Lung (tissue), 12 donors: ENCODE data around the gene PCDHA4. TPM values are rescaled to one million over a fixed set of nuclear protein-coding genes. Genes with fewer than 3 reads are reported as not detected.

Source experiments
- ATAC-seq: fragments of 200-7000 bp; cut with Tn5 transposase; one replicate; pipeline ENCODE4 v1.9.1; 2020; ENCODE audit warnings: moderate number of reproducible peaks; ENCODE audit not compliant: insufficient read depth, low FRiP score
- DNase-seq, 3 donors: peaks; one replicate each; pipeline ENCODE4 v3.0.0-alpha.2; 2013 to 2017
- H3K27ac ChIP-seq, 2 donors: one replicate each; pipeline ENCODE4 v1.5.1; 2013; ENCODE audit warnings: mild to moderate bottlenecking in 2 of 2, moderate library complexity in 2 of 2, control low read depth in 1 of 2, inconsistent platforms in 1 of 2, low read depth in 1 of 2, low read length in 1 of 2
- H3K27me3 ChIP-seq, 3 donors: one replicate each; pipeline ENCODE4 v1.5.1; 2013; ENCODE audit warnings: low read length in 2 of 3; ENCODE audit not compliant: control insufficient read depth in 3 of 3, insufficient read depth in 3 of 3
- H3K36me3 ChIP-seq, 4 donors: one replicate each; pipeline ENCODE4 v1.5.1; 2013; ENCODE audit warnings: low read length in 4 of 4, mild to moderate bottlenecking in 1 of 4, moderate library complexity in 1 of 4; ENCODE audit not compliant: control insufficient read depth in 4 of 4, insufficient read depth in 4 of 4
- H3K4me1 ChIP-seq, 5 donors: one replicate each; pipeline ENCODE4 v1.5.1; 2013; ENCODE audit warnings: low read length in 5 of 5, mild to moderate bottlenecking in 2 of 5, moderate library complexity in 1 of 5; ENCODE audit not compliant: control insufficient read depth in 5 of 5, insufficient read depth in 5 of 5
- H3K4me3 ChIP-seq: one replicate; pipeline ENCODE4 v1.5.1; 2013; ENCODE audit warnings: mild to moderate bottlenecking, control low read depth, moderate library complexity
- H3K9ac ChIP-seq, 2 donors: one replicate each; pipeline ENCODE4 v1.5.1; 2013; ENCODE audit warnings: low read length in 2 of 2, control low read depth in 1 of 2; ENCODE audit not compliant: insufficient read depth in 1 of 2
- H3K9me3 ChIP-seq, 4 donors: one replicate each; pipeline ENCODE4 v1.5.1; 2013; ENCODE audit warnings: low read length in 3 of 4, mild to moderate bottlenecking in 1 of 4, moderate library complexity in 1 of 4; ENCODE audit not compliant: control insufficient read depth in 4 of 4, insufficient read depth in 3 of 4
- WGBS, 2 donors: extraction: QIAGEN DNeasy Blood & Tissue Kit; methylation state at CpG; one replicate each; pipeline ENCODE4 v1.1.7; 2013; 5-methylcytosine and 5-hydroxymethylcytosine counted together
- polyA plus RNA-seq, 2 donors: library from polyadenylated mRNA; stranded (reverse); fragments of 200-250 nt; gene quantifications; one replicate each; pipeline ENCODE4 v1.2.1, GENCODE V29; 2013
- total RNA-seq, 2 donors: library from RNA; depleted of rRNA in 1 of 2; stranded (reverse); fragments of >200 nt in 1 of 2; gene quantifications; one replicate each; pipeline ENCODE4 v1.2.1, GENCODE V29; 2014 to 2021
- TF ChIP-seq, protein P1 (sequence below): IDR thresholded peaks from 2 replicates; pipeline ENCODE4 v1.5.1; 2012; ENCODE audit warnings: mild to moderate bottlenecking; ENCODE audit errors: control extremely low read depth, extremely low read depth
- donor health status: control.
- donor health status: control.
- donor health status: Bipolar disorder and iron deficiency.
- donor health status: healthy.
- donor health status: DM: yes; HTN: yes; CAD: no.

The PCDHA4 gene
- total and polyA plus RNA-seq, 4 donors = 0.26 to 2.9 (median 1.0) TPM

DNA sequence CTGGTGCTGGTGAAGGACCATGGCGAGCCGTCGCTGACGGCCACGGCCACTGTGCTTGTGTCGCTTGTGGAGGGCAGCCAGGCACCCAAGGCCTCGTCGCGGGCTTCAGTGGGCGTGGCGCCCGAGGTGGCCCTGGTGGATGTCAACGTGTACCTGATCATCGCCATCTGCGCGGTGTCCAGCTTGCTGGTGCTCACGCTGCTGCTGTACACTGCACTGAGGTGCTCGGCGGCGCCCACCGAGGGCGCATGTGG lies 51.0 kb downstream of the PCDHA4 start:
- H3K27me3 ChIP-seq = peaks cover 0 to under 1% (median 0%) of the 10 kb centered on the region in 3 donors
- no peak for ATAC-seq
- no peak overlapping the region for H3K4me3 ChIP-seq
- WGBS, 2 donors = 55% methylated on average over 21 of the region's 22 CpGs; no CpG with 5 or more reads in 1 of the 2 donors
- TF ChIP-seq, protein P1, sequence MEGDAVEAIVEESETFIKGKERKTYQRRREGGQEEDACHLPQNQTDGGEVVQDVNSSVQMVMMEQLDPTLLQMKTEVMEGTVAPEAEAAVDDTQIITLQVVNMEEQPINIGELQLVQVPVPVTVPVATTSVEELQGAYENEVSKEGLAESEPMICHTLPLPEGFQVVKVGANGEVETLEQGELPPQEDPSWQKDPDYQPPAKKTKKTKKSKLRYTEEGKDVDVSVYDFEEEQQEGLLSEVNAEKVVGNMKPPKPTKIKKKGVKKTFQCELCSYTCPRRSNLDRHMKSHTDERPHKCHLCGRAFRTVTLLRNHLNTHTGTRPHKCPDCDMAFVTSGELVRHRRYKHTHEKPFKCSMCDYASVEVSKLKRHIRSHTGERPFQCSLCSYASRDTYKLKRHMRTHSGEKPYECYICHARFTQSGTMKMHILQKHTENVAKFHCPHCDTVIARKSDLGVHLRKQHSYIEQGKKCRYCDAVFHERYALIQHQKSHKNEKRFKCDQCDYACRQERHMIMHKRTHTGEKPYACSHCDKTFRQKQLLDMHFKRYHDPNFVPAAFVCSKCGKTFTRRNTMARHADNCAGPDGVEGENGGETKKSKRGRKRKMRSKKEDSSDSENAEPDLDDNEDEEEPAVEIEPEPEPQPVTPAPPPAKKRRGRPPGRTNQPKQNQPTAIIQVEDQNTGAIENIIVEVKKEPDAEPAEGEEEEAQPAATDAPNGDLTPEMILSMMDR = no peak
- no peak overlapping the region for H3K9ac ChIP-seq
- H3K27ac ChIP-seq = no peak overlapping the region
- H3K36me3 ChIP-seq = no peaks in the 10 kb centered on the region
- DNase-seq = no peak
- no peaks in the 10 kb centered on the region for H3K4me1 ChIP-seq
- H3K9me3 ChIP-seq = peaks cover 0 to 14% (median 4%) of the 10 kb centered on the region in 4 donors

DNA sequence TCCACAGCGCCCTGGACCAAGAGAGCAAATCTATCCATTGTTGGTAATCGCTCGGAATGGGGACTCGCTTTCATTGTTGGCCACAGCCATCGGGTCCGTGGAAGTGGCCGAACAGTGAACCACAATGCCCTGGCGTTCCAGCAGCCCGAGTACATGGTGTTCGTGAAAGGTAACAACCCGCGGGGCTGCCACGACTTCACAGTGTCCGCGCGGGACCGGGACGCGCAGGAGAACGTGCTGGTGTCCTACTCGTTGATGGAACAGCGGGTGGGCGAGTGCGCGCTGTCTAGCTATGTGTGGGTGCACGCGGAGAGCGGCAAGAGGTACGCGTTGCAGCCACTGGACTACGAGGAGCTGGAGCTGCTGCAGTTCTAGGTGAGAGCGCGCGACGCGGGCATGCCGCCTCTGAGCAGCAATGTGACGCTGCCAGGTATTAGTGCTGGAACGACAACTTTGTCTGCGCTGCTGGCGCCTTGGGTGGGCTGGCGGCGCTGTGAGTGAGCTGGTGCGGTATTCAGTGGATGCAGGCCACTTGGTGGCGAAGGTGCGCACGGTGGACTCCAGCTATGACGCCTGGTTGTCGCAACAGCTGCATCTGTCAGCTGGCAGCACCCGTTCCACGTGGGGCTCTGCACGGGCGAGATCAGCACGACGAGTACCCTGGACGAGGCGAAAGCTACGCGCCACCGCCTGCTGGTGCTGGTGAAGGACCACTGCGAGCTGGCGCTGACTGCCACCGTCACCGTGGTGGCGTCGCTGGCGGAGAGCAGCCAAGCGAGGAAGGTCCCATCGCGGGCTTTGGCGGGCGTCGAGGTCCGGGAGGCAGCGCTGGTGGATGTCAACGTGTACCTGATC lies 55.8 kb downstream of the PCDHA4 start:
- no peak overlapping the region for H3K27ac ChIP-seq

More for the DNA sequence above, 55.8 kb downstream of the PCDHA4 start:
- DNase-seq (no peak), ATAC-seq (no peak)
- H3K4me3 ChIP-seq = no peak overlapping the region
- H3K9me3 ChIP-seq = peaks cover 0 to 18% (median 2%) of the 10 kb centered on the region in 4 donors
- TF ChIP-seq, protein P1 = no peak
- WGBS, 2 donors = 43 to 49% methylated on average over 76 of the region's 76 CpGs
- H3K4me1 ChIP-seq = no peaks in the 10 kb centered on the region
- no peaks in the 10 kb centered on the region for H3K36me3 ChIP-seq
- peaks cover 0 to 3% (median 0%) of the 10 kb centered on the region in 3 donors for H3K27me3 ChIP-seq
- H3K9ac ChIP-seq = no peak overlapping the region

Other genes with a start within 250 kb of the PCDHA4 start
- gene SRA1, start 249.6 kb upstream of the PCDHA4 start, total RNA-seq = 10 to 100 TPM; 14.0 to 36.0 TPM
- gene SRA1, start 249.6 kb upstream of the PCDHA4 start, polyA plus RNA-seq = 10 to 100 TPM; 37.7 to 45.5 TPM
- gene APBB3, start 242.5 kb upstream of the PCDHA4 start, total RNA-seq = 10 to 100 TPM; 31.6 to 36.1 TPM
- 10 to 100 TPM; 24.7 to 25.5 TPM for gene APBB3, start 242.5 kb upstream of the PCDHA4 start, polyA plus RNA-seq
- 10 to 100 TPM; 10.7 to 94.4 TPM for gene SLC35A4, start 242.2 kb upstream of the PCDHA4 start, total RNA-seq
- 10 to 100 TPM; 41.0 to 91.5 TPM for gene SLC35A4, start 242.2 kb upstream of the PCDHA4 start, polyA plus RNA-seq
- 10 to 100 TPM; 57.9 to 86.0 TPM for gene CD14, start 173.9 kb upstream of the PCDHA4 start, total RNA-seq
- gene CD14, start 173.9 kb upstream of the PCDHA4 start, polyA plus RNA-seq = 100 to 1,000 TPM in 1 of 2 donors, 10 to 100 TPM in 1; 74.5 to 357 TPM
- gene TMCO6, start 167.6 kb upstream of the PCDHA4 start, total RNA-seq = 10 to 100 TPM in 1 of 2 donors, 1 to 10 TPM in 1; 9.0 to 14.9 TPM
- gene TMCO6, start 167.6 kb upstream of the PCDHA4 start, polyA plus RNA-seq = 10 to 100 TPM; 13.2 to 25.8 TPM
- 10 to 100 TPM; 35.4 to 57.9 TPM for gene NDUFA2, start 159.4 kb upstream of the PCDHA4 start, total RNA-seq
- 100 to 1,000 TPM; 133 to 365 TPM for gene NDUFA2, start 159.4 kb upstream of the PCDHA4 start, polyA plus RNA-seq
- gene IK, start 159.2 kb upstream of the PCDHA4 start, total RNA-seq = 100 to 1,000 TPM in 1 of 2 donors, 10 to 100 TPM in 1; 85.3 to 104 TPM
- gene IK, start 159.2 kb upstream of the PCDHA4 start, polyA plus RNA-seq = 10 to 100 TPM; 58.3 to 95.7 TPM
- 10 to 100 TPM; 15.0 to 25.5 TPM for gene WDR55, start 142.2 kb upstream of the PCDHA4 start, total RNA-seq
- 10 to 100 TPM; 16.6 to 17.9 TPM for gene WDR55, start 142.2 kb upstream of the PCDHA4 start, polyA plus RNA-seq
- 1 to 10 TPM in 1 of 2 donors, under 1 TPM in 1; 0.60 to 1.7 TPM for gene DND1, start 133.5 kb upstream of the PCDHA4 start, total RNA-seq
- 1 to 10 TPM; 1.5 to 1.9 TPM for gene DND1, start 133.5 kb upstream of the PCDHA4 start, polyA plus RNA-seq
- 10 to 100 TPM; 46.9 to 54.6 TPM for gene HARS1, start 115.7 kb upstream of the PCDHA4 start, total RNA-seq
- 10 to 100 TPM; 43.8 to 49.8 TPM for gene HARS1, start 115.7 kb upstream of the PCDHA4 start, polyA plus RNA-seq
- 10 to 100 TPM; 24.6 to 37.2 TPM for gene HARS2, start 115.6 kb upstream of the PCDHA4 start, total RNA-seq
- gene HARS2, start 115.6 kb upstream of the PCDHA4 start, polyA plus RNA-seq = 10 to 100 TPM; 15.6 to 18.8 TPM
- 10 to 100 TPM; 30.2 to 43.3 TPM for gene ZMAT2, start 106.6 kb upstream of the PCDHA4 start, total RNA-seq
- 10 to 100 TPM; 52.1 to 73.8 TPM for gene ZMAT2, start 106.6 kb upstream of the PCDHA4 start, polyA plus RNA-seq
- gene PCDHA1, start 20.9 kb upstream of the PCDHA4 start, total RNA-seq = not detected
- gene PCDHA1, start 20.9 kb upstream of the PCDHA4 start, polyA plus RNA-seq = under 1 TPM; 0.02 to 0.30 TPM
- under 1 TPM; 0.15 to 0.43 TPM for gene PCDHA2, start 12.2 kb upstream of the PCDHA4 start, total RNA-seq
- under 1 TPM in 1 of 2 donors, not detected in 1; 0.02 TPM for gene PCDHA2, start 12.2 kb upstream of the PCDHA4 start, polyA plus RNA-seq
- gene PCDHA3, start 6.0 kb upstream of the PCDHA4 start, total RNA-seq = under 1 TPM; 0.31 to 0.74 TPM
- under 1 TPM; 0.07 to 0.22 TPM for gene PCDHA3, start 6.0 kb upstream of the PCDHA4 start, polyA plus RNA-seq
- under 1 TPM; 0.34 to 0.46 TPM for gene PCDHA5, start 14.5 kb downstream of the PCDHA4 start, total RNA-seq
- under 1 TPM in 1 of 2 donors, not detected in 1; 0.10 TPM for gene PCDHA5, start 14.5 kb downstream of the PCDHA4 start, polyA plus RNA-seq
- gene PCDHA6, start 20.9 kb downstream of the PCDHA4 start, total RNA-seq = under 1 TPM; 0.51 to 0.92 TPM
- gene PCDHA6, start 20.9 kb downstream of the PCDHA4 start, polyA plus RNA-seq = under 1 TPM; 0.11 to 0.20 TPM
- gene PCDHA7, start 27.2 kb downstream of the PCDHA4 start, total RNA-seq = under 1 TPM; 0.17 to 0.52 TPM
- under 1 TPM; 0.10 to 0.26 TPM for gene PCDHA7, start 27.2 kb downstream of the PCDHA4 start, polyA plus RNA-seq
- under 1 TPM; 0.23 to 0.37 TPM for gene PCDHA8, start 34.1 kb downstream of the PCDHA4 start, total RNA-seq
- gene PCDHA8, start 34.1 kb downstream of the PCDHA4 start, polyA plus RNA-seq = under 1 TPM in 1 of 2 donors, not detected in 1; 0.14 TPM
- under 1 TPM; 0.49 to 0.68 TPM for gene PCDHA9, start 41.3 kb downstream of the PCDHA4 start, total RNA-seq
- not detected for gene PCDHA9, start 41.3 kb downstream of the PCDHA4 start, polyA plus RNA-seq
- 1 to 10 TPM in 1 of 2 donors, under 1 TPM in 1; 0.48 to 1.6 TPM for gene PCDHA10, start 48.8 kb downstream of the PCDHA4 start, total RNA-seq
- gene PCDHA10, start 48.8 kb downstream of the PCDHA4 start, polyA plus RNA-seq = under 1 TPM; 0.02 to 0.11 TPM
- 1 to 10 TPM in 1 of 2 donors, under 1 TPM in 1; 0.74 to 1.6 TPM for gene PCDHA11, start 61.9 kb downstream of the PCDHA4 start, total RNA-seq
- gene PCDHA11, start 61.9 kb downstream of the PCDHA4 start, polyA plus RNA-seq = under 1 TPM; 0.08 to 0.31 TPM
- gene PCDHA12, start 68.2 kb downstream of the PCDHA4 start, total RNA-seq = 1 to 10 TPM in 1 of 2 donors, under 1 TPM in 1; 0.23 to 3.6 TPM
- under 1 TPM; 0.74 to 0.98 TPM for gene PCDHA12, start 68.2 kb downstream of the PCDHA4 start, polyA plus RNA-seq
- gene PCDHA13, start 75.1 kb downstream of the PCDHA4 start, total RNA-seq = 1 to 10 TPM in 1 of 2 donors, under 1 TPM in 1; 0.77 to 2.9 TPM
- gene PCDHA13, start 75.1 kb downstream of the PCDHA4 start, polyA plus RNA-seq = 1 to 10 TPM in 1 of 2 donors, under 1 TPM in 1; 0.15 to 1.0 TPM
- 10 to 100 TPM in 1 of 2 donors, under 1 TPM in 1; 0.88 to 10.0 TPM for gene PCDHAC1, start 119.2 kb downstream of the PCDHA4 start, total RNA-seq
- gene PCDHAC1, start 119.2 kb downstream of the PCDHA4 start, polyA plus RNA-seq = 1 to 10 TPM in 1 of 2 donors, under 1 TPM in 1; 0.41 to 1.0 TPM
- gene PCDHAC2, start 159.4 kb downstream of the PCDHA4 start, total RNA-seq = 10 to 100 TPM in 1 of 2 donors, 1 to 10 TPM in 1; 5.2 to 13.8 TPM
- gene PCDHAC2, start 159.4 kb downstream of the PCDHA4 start, polyA plus RNA-seq = 1 to 10 TPM; 1.3 to 1.6 TPM
- gene PCDHB1, start 244.3 kb downstream of the PCDHA4 start, total RNA-seq = under 1 TPM; 0.11 to 0.28 TPM
- under 1 TPM; 0.01 to 0.04 TPM for gene PCDHB1, start 244.3 kb downstream of the PCDHA4 start, polyA plus RNA-seq